Retina (tissue), 1 donor: ENCODE results near the gene TGM1.

Experiments
- DNase-seq: peaks from one replicate; pipeline ENCODE4 v3.0.0-alpha.2; 2016

Gene TGM1

GRCh38 chr14:24262821-24263733 is at the start of gene TGM1:
Gene TGM1 (minus strand): TSS chr14:24263177. CDS start chr14:24262352, 825 bp downstream.
- DNase-seq: no peak

GRCh38 chr14:24311837-24312615 is 49.0 kb upstream of the TGM1 start:
- no peak for DNase-seq

- peak; percentile 90 for DNase-seq
These were observed 47.9 kb upstream of the TGM1 start, which contains the start of gene LTB4R for GRCh38 chr14:24310646-24311604. Gene LTB4R (plus strand): TSS chr14:24311502. CDS start chr14:24315652, 4,150 bp downstream.

- DNase-seq: no peak
These were observed 47.3 kb upstream of the TGM1 start for GRCh38 chr14:24310265-24310645.

GRCh38 chr14:24309538-24310264 is 46.7 kb upstream of the TGM1 start, which contains the start of gene LTB4R2:
Gene LTB4R2 (plus strand): TSS chr14:24310140. CDS start chr14:24310665, 525 bp downstream.
- no peak for DNase-seq

- DNase-seq: no peak
These were observed 45.6 kb upstream of the TGM1 start for GRCh38 chr14:24308342-24309124.

- peak; percentile 73 for DNase-seq
These were observed 44.8 kb upstream of the TGM1 start, which contains the start of gene CIDEB for GRCh38 chr14:24307575-24308341. Gene CIDEB (minus strand): TSS chr14:24307977. CDS start chr14:24307858, 119 bp downstream.

GRCh38 chr14:24307156-24307574 is 44.2 kb upstream of the TGM1 start:
- no peak for DNase-seq

- no peak for DNase-seq
These were observed 41.0 kb upstream of the TGM1 start for GRCh38 chr14:24304019-24304387.

- no peak for DNase-seq
These were observed 37.5 kb upstream of the TGM1 start for GRCh38 chr14:24300326-24300980.

- DNase-seq: peak; percentile 96
These were observed 36.5 kb upstream of the TGM1 start, which contains the start of the genes DHRS1 and NOP9 for GRCh38 chr14:24299255-24300191. Gene DHRS1 (minus strand): TSS chr14:24299780. CDS start chr14:24299106, 674 bp downstream. Gene NOP9 (plus strand): TSS chr14:24299850. CDS start chr14:24299955, 105 bp downstream.

- DNase-seq: no peak
These were observed 35.9 kb upstream of the TGM1 start for GRCh38 chr14:24298892-24299254.

GRCh38 chr14:24297190-24297964 is 34.4 kb upstream of the TGM1 start:
- DNase-seq: no peak

GRCh38 chr14:24296341-24297157 is 33.6 kb upstream of the TGM1 start:
- DNase-seq: peak; percentile 60

GRCh38 chr14:24293525-24293924 is 30.5 kb upstream of the TGM1 start:
- DNase-seq: no peak

GRCh38 chr14:24292118-24292807 is 29.3 kb upstream of the TGM1 start:
- no peak for DNase-seq
